Middle frontal gyrus (tissue), 1 donor: ENCODE results near the gene DDR1.
"Not testable (repeated sequence)": the region's sequence is repeated elsewhere in the genome, so short reads cannot be mapped to it uniquely, and the experiment has no call there.

Experiments
- DNase-seq: peaks from one replicate; pipeline ENCODE4 v3.0.0-alpha.2; 2015; ENCODE audit warnings: low spot score; ENCODE audit errors: extremely low spot score

DDR1 gene

GRCh38 chr6:30893001-30893591 is 8.8 kb downstream of the DDR1 start:
- no peak for DNase-seq

- no peak for DNase-seq
Measured at GRCh38 chr6:30893666-30894065, 9.3 kb downstream of the DDR1 start.

- DNase-seq: no peak
Measured at GRCh38 chr6:30894381-30894780, 10.1 kb downstream of the DDR1 start.

GRCh38 chr6:30894935-30895334 is 10.6 kb downstream of the DDR1 start:
- no peak for DNase-seq

GRCh38 chr6:30895343-30895742 is 11.0 kb downstream of the DDR1 start:
- DNase-seq: no peak

- DNase-seq: no peak
Measured at GRCh38 chr6:30896541-30896940, 12.2 kb downstream of the DDR1 start.

- no peak for DNase-seq
Measured at GRCh38 chr6:30897882-30898281, 13.6 kb downstream of the DDR1 start.

- DNase-seq: no peak
Measured at GRCh38 chr6:30898750-30899360, 14.5 kb downstream of the DDR1 start.

GRCh38 chr6:30900863-30901417 is 16.6 kb downstream of the DDR1 start:
- no peak for DNase-seq

- DNase-seq: no peak
Measured at GRCh38 chr6:30901436-30901835, 17.1 kb downstream of the DDR1 start.

- not testable (repeated sequence) for DNase-seq
Measured at GRCh38 chr6:30902196-30902595, 17.9 kb downstream of the DDR1 start.

- no peak for DNase-seq
Measured at GRCh38 chr6:30902709-30903108, 18.4 kb downstream of the DDR1 start.

GRCh38 chr6:30903236-30903635 is 18.9 kb downstream of the DDR1 start:
- DNase-seq: no peak

- not testable (repeated sequence) for DNase-seq
Measured at GRCh38 chr6:30907290-30907757, 23.0 kb downstream of the DDR1 start.

GRCh38 chr6:30907758-30908591 is 23.7 kb downstream of the DDR1 start, which contains the start of gene GTF2H4:
GTF2H4 (plus strand) TSS chr6:30908207.
- DNase-seq: peak; percentile 95

- no peak for DNase-seq
Measured at GRCh38 chr6:30908700-30909099, 24.4 kb downstream of the DDR1 start.

GRCh38 chr6:30910473-30910872 is 26.2 kb downstream of the DDR1 start:
- DNase-seq: not testable (repeated sequence)

GRCh38 chr6:30912746-30913520 is 28.6 kb downstream of the DDR1 start:
- no peak for DNase-seq

- DNase-seq: no peak
Measured at GRCh38 chr6:30913721-30914075, 29.4 kb downstream of the DDR1 start.

GRCh38 chr6:30914076-30914853 is 29.9 kb downstream of the DDR1 start, which contains the start of gene VARS2:
VARS2 (plus strand) TSS chr6:30914238; CDS start chr6:30914837, 599 bp downstream.
- DNase-seq: peak; percentile 84
